Immature natural killer cell (primary cell): ENCODE measurements around the gene ZBTB7C. TPM values are rescaled to one million over a fixed set of nuclear protein-coding genes. Genes with fewer than 3 reads are reported as not detected.

ENCODE experiments used
- DNase-seq, 3 donors: peaks; one replicate each; pipeline ENCODE4 v3.0.0; 2022; ENCODE audit warnings: mixed read lengths in 1 of 3
- H3K27ac Mint-ChIP-seq, 6 donors: one replicate each; pipeline ENCODE4 v1.8.0; 2020; ENCODE audit warnings: mixed read lengths in 6 of 6, mild to moderate bottlenecking in 5 of 6, inconsistent platforms in 4 of 6, moderate library complexity in 3 of 6
- H3K27me3 Mint-ChIP-seq, 3 donors: one replicate each; pipeline ENCODE4 v1.8.0; 2020 to 2021; ENCODE audit warnings: low read depth in 3 of 3, mild to moderate bottlenecking in 3 of 3, mixed read lengths in 3 of 3, moderate library complexity in 3 of 3, inconsistent platforms in 1 of 3
- H3K36me3 Mint-ChIP-seq, 3 donors: one replicate each; pipeline ENCODE4 v1.8.0; 2020; ENCODE audit warnings: mixed read lengths in 3 of 3, inconsistent platforms in 2 of 3, mild to moderate bottlenecking in 2 of 3
- H3K4me1 Mint-ChIP-seq, 2 donors: one replicate each; pipeline ENCODE4 v1.8.0; 2020; ENCODE audit warnings: inconsistent platforms in 2 of 2, mild to moderate bottlenecking in 2 of 2, mixed read lengths in 2 of 2, moderate library complexity in 1 of 2
- H3K4me3 Mint-ChIP-seq, 5 donors: one replicate each; pipeline ENCODE4 v1.8.0; 2020; ENCODE audit warnings: mild to moderate bottlenecking in 5 of 5, mixed read lengths in 5 of 5, inconsistent platforms in 3 of 5, moderate library complexity in 3 of 5
- H3K9me3 Mint-ChIP-seq, 6 donors: one replicate each; pipeline ENCODE4 v1.8.0; 2020; ENCODE audit warnings: mild to moderate bottlenecking in 6 of 6, mixed read lengths in 6 of 6, inconsistent platforms in 4 of 6, moderate library complexity in 3 of 6
- polyA plus RNA-seq, 3 donors: library from polyadenylated mRNA; unstranded; fragments of 300-500 nt; fragmentation: Illumina TruSeq; gene quantifications; one replicate each; pipeline ENCODE4 v1.2.3, GENCODE V29; 2021

Gene ZBTB7C
- polyA plus RNA-seq, 3 donors from 2014 or later: not detected

- H3K4me3 Mint-ChIP-seq: no peak overlapping the region
- no peaks in the 10 kb centered on the region for H3K4me1 Mint-ChIP-seq
- peaks cover 1 to 4% (median 3%) of the 10 kb centered on the region in 3 donors for H3K27me3 Mint-ChIP-seq
- no peaks in the 10 kb centered on the region for H3K9me3 Mint-ChIP-seq
- H3K27ac Mint-ChIP-seq: no peak overlapping the region
- no peaks in the 10 kb centered on the region for H3K36me3 Mint-ChIP-seq
- no peak for DNase-seq
Observed at GRCh38 chr18:48064978-48065600, 344.1 kb downstream of the ZBTB7C start.

DNA sequence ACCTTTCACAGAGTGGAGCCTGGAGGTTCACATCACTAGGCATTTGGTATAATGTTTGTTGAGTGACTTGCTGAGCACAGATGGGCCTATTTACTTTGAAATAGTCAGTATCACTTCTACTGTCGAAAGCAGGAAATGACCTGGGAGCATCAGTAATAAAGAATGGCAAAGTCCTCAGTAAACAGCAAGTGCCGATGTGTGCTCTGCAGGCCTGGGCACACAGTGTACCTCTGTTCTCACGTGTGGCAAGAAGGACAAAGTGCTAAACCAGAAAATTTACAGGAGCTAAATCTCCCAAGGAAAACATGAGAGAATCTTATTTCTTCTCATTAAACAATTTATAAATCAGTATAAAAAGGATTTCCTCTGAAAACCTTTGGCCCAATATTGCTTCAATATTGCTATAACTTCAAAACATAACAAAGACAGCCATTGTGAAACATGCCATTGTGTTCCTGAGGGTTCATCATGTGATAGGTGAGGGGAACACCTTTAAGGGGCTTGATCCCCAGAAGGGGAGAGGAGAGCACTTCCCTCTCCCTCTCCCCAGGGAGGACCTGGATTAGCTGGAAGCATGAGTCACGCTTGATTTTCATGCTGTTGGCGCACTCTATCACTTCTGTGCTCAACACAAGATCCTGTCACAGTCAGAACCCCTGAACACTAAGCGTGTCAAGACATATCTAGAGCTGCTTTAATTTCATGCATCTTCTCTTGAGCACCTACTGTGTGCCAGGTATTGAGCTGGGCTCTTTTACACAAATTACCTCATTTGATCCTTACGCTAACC, 347.2 kb downstream of the ZBTB7C start:
- no peaks in the 10 kb centered on the region for H3K9me3 Mint-ChIP-seq
- no peak for DNase-seq
- no peaks in the 10 kb centered on the region for H3K4me1 Mint-ChIP-seq
- H3K27ac Mint-ChIP-seq: no peak overlapping the region
- H3K27me3 Mint-ChIP-seq: peaks cover 4 to 11% (median 9%) of the 10 kb centered on the region in 3 donors
- no peak overlapping the region for H3K4me3 Mint-ChIP-seq
- no peaks in the 10 kb centered on the region for H3K36me3 Mint-ChIP-seq

DNA sequence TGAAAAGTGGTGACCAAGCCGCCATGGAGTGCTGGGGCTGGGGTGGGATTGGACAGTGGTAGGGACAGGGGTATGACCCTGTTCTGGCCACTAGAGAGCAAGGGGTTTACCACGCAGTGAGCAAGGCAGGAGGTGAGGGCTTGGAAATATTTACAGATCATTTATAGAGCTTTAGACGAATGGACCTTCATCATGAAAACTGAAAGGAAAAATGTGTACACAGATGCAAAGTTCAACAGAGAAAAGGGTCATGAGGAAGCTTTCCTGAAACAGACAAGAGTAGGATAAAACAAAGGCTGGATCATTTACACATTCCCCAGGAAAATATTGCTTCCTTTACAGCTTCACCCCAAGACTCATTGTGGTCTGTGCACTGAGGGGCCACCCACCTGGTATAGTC, 348.2 kb downstream of the ZBTB7C start:
- peaks cover under 1 to 13% (median 12%) of the 10 kb centered on the region in 3 donors for H3K27me3 Mint-ChIP-seq
- no peak overlapping the region for H3K4me3 Mint-ChIP-seq
- DNase-seq: no peak
- no peak overlapping the region for H3K27ac Mint-ChIP-seq
- no peaks in the 10 kb centered on the region for H3K9me3 Mint-ChIP-seq
- no peaks in the 10 kb centered on the region for H3K4me1 Mint-ChIP-seq
- H3K36me3 Mint-ChIP-seq: no peaks in the 10 kb centered on the region

DNA sequence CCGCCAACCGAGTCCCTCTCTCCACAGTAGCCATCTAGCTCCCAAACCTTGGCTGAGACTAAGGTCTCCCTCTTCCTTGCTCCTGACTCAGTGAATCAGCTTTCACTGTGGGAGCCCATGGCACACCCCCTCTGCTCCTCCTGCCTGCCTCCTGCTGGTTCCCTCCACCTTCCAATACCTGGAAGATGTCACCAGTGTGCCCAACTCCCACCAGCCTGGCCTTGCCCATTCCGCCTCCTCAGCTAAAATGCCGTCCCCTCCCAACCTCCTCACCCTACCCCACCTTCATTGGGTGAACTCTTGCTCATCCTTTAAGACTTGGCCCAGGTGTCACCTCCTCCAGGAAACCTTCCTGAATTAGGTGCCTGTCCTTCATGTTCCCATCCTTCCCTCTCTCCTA, 348.8 kb downstream of the ZBTB7C start:
- Mint-ChIP-seq H3K4me3 (no peak overlapping the region), H3K36me3 (no peaks in the 10 kb centered on the region), H3K9me3 (no peaks in the 10 kb centered on the region), H3K4me1 (no peaks in the 10 kb centered on the region), H3K27me3 (peaks cover 0 to 16% (median 15%) of the 10 kb centered on the region in 3 donors), H3K27ac (no peak overlapping the region)
- no peak for DNase-seq

DNA sequence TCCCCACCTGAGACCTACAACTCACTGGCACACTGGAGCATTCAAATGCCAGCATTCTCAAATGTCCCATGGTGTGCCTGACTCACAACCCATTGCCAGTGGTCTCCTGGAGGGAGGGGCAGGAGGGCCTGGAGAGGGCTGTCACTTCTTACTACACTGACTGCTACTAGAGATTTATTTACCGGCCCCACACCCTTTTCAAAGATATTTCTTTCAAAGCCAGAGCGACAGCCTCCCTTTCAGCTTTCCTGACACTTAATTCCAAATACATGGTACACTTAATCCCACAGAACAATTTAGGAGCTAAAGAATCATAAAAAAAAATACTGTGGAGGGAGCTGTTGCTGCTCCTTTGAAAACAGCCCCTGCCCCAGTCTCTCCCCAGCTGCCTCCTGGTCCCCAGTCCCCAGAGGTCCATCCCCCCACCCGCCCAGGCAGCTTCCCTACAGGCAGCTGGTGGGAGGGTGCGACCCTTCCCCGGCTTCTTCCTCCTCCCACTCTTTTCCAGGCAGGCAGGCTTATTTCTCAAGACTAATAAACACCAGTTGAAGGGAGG, 349.6 kb downstream of the ZBTB7C start:
- no peak overlapping the region for H3K27ac Mint-ChIP-seq
- H3K9me3 Mint-ChIP-seq: peaks cover 0 to 1% (median 0%) of the 10 kb centered on the region in 6 donors
- H3K4me3 Mint-ChIP-seq: no peak overlapping the region
- no peaks in the 10 kb centered on the region for H3K4me1 Mint-ChIP-seq
- H3K36me3 Mint-ChIP-seq: no peaks in the 10 kb centered on the region
- H3K27me3 Mint-ChIP-seq: peaks cover 0 to 16% (median 15%) of the 10 kb centered on the region in 3 donors
- DNase-seq: no peak

DNA sequence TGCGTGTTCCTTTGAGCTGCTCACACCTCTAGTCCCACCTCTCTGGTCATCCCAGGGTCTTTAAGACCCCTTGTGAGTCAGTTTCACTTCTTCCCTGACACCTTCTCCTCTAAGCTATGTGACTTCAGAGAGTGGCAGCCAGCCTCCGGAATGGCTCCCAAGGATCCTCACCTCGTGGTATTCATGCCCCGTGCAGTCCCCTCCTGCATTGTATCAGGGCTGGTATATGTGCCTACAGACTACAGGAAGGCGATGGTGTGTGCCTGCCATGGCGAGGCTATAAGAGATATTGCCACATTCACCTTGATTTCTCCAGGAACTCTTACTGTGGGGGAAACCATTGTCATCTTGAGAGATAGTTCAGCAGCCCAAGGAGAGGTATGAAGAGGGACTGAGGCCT, 350.7 kb downstream of the ZBTB7C start:
- Mint-ChIP-seq H3K4me3 (no peak overlapping the region), H3K27me3 (peaks cover 0 to 20% (median 15%) of the 10 kb centered on the region in 3 donors), H3K4me1 (no peaks in the 10 kb centered on the region), H3K27ac (no peak overlapping the region), H3K36me3 (no peaks in the 10 kb centered on the region), H3K9me3 (peaks cover 0 to 1% (median 0%) of the 10 kb centered on the region in 6 donors)
- DNase-seq: no peak

GRCh38 chr18:48057018-48057417, 352.2 kb downstream of the ZBTB7C start:
- Mint-ChIP-seq H3K4me3 (no peak overlapping the region), H3K9me3 (peaks cover 0 to 1% (median 0%) of the 10 kb centered on the region in 6 donors), H3K4me1 (no peaks in the 10 kb centered on the region), H3K27me3 (peaks cover 0 to 19% (median 15%) of the 10 kb centered on the region in 3 donors), H3K27ac (no peak overlapping the region), H3K36me3 (no peaks in the 10 kb centered on the region)
- DNase-seq: no peak

GRCh38 chr18:48055351-48055750, 353.8 kb downstream of the ZBTB7C start:
- Mint-ChIP-seq H3K4me3 (no peak overlapping the region), H3K27me3 (peaks cover 0 to 19% (median 19%) of the 10 kb centered on the region in 3 donors), H3K9me3 (peaks cover 0 to 1% (median 0%) of the 10 kb centered on the region in 6 donors), H3K36me3 (no peaks in the 10 kb centered on the region), H3K27ac (no peak overlapping the region), H3K4me1 (no peaks in the 10 kb centered on the region)
- no peak for DNase-seq

- no peak for DNase-seq
- no peaks in the 10 kb centered on the region for H3K4me1 Mint-ChIP-seq
- H3K4me3 Mint-ChIP-seq: no peak overlapping the region
- H3K36me3 Mint-ChIP-seq: no peaks in the 10 kb centered on the region
- H3K9me3 Mint-ChIP-seq: peaks cover 0 to 1% (median 0%) of the 10 kb centered on the region in 6 donors
- H3K27ac Mint-ChIP-seq: no peak overlapping the region
- peaks cover 0 to 17% (median 16%) of the 10 kb centered on the region in 3 donors for H3K27me3 Mint-ChIP-seq
Observed at GRCh38 chr18:48053881-48054816, 355.0 kb downstream of the ZBTB7C start.

DNA sequence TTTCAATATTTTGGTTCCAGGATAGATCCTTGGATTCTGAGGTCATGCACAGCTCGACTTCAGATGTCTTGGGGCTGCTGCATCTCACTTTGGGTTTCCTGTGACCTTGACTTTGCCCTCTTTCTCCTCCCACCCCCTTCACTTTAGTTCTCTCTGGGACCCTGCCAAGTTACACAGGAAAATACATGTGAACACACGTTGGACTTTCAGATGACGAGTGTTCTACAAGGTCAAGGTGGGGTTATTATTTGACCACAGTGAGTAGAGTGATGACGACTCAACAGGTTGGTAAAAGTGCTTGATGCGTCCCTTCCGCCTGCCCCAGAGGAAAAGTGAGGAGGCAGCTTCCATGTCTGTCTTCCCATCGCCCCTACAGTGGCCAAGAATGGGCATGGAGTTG, 356.3 kb downstream of the ZBTB7C start:
- no peak overlapping the region for H3K27ac Mint-ChIP-seq
- H3K27me3 Mint-ChIP-seq: peaks cover 0 to 18% (median 11%) of the 10 kb centered on the region in 3 donors
- H3K4me3 Mint-ChIP-seq: no peak overlapping the region
- H3K4me1 Mint-ChIP-seq: no peaks in the 10 kb centered on the region
- H3K9me3 Mint-ChIP-seq: peaks cover 0 to 1% (median 0%) of the 10 kb centered on the region in 6 donors
- H3K36me3 Mint-ChIP-seq: no peaks in the 10 kb centered on the region
- DNase-seq: no peak

DNA sequence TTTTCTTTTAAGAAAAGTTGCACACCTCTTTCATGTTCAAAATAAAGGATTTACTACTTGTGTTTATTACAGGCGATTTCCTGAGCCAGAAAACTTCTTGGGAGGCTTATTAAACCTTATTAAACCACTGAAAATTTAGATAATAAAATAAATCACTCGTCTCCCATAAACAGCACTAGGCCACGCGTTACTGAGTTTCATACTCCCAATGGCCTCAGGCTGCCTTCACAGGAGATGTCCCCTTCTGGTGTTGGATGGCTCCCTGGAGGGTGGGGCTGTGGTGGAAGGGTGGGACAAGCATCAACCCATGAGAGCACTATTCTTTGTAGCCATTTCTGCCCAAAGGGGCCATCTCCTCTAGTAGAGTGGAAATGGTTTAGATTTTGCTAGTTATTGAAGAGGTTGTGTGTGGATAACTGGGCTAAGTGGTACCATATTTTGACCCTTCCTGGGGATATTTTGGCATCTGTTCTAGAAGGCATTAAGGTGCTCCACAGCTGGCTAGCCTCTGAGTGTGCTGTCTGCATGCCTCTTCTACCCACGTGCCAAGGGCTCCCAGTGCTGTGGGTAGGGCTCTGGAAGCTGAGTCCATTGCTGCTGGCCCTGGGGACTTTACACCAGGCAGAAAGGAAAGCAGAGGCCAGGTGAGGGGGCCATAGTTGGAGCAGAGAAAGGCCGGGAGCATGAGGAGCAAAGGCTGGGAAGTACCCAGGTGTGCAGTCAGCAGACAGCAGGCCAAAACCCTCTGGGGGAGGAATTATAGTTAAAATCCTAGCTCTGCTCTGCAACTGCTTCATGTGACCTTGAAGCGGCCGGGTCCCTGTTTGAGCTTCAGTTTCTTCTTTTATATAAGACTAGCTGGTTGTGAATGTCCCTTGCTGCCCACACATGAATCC, 357.0 kb downstream of the ZBTB7C start:
- H3K4me1 Mint-ChIP-seq: no peaks in the 10 kb centered on the region
- no peak for DNase-seq
- H3K36me3 Mint-ChIP-seq: no peaks in the 10 kb centered on the region
- H3K27ac Mint-ChIP-seq: no peak overlapping the region
- no peak overlapping the region for H3K4me3 Mint-ChIP-seq
- peaks cover 0 to 1% (median 0%) of the 10 kb centered on the region in 6 donors for H3K9me3 Mint-ChIP-seq
- H3K27me3 Mint-ChIP-seq: peaks cover 1 to 18% (median 10%) of the 10 kb centered on the region in 3 donors

GRCh38 chr18:48050176-48050575, 359.0 kb downstream of the ZBTB7C start:
- H3K9me3 Mint-ChIP-seq: peaks cover 0 to 1% (median 0%) of the 10 kb centered on the region in 6 donors
- no peak overlapping the region for H3K4me3 Mint-ChIP-seq
- H3K4me1 Mint-ChIP-seq: no peaks in the 10 kb centered on the region
- DNase-seq: no peak
- no peak overlapping the region for H3K27ac Mint-ChIP-seq
- H3K27me3 Mint-ChIP-seq: peaks cover 3 to 11% (median 5%) of the 10 kb centered on the region in 3 donors
- H3K36me3 Mint-ChIP-seq: peaks cover 0 to 2% (median 0%) of the 10 kb centered on the region in 3 donors
